Gastroesophageal sphincter (tissue), 3 donors: Measurements from ENCODE around the gene TMEM74B.

Experiments used
- EP300 ChIP-seq: sonication (generic); formaldehyde crosslinking; IDR thresholded peaks from one replicate; pipeline ENCODE4 v1.6.1; 2017; ENCODE audit warnings: antibody characterized with exemption, mild to moderate bottlenecking
- POLR2A ChIP-seq, 2 donors: fragments of 450-650 bp; IDR thresholded peaks; one replicate each; pipeline ENCODE4 v1.6.1; 2017; ENCODE audit warnings: antibody characterized with exemption in 2 of 2, mild to moderate bottlenecking in 2 of 2, moderate library complexity in 1 of 2
- POLR2AphosphoS5 ChIP-seq: sonication (generic); formaldehyde crosslinking; IDR thresholded peaks from one replicate; pipeline ENCODE4 v1.6.1; 2017; ENCODE audit warnings: antibody characterized with exemption
- TF ChIP-seq, protein P1 (sequence below), 4 experiments: fragments of 200-600 bp in 2 of 4; fragments of 450-650 bp in 2 of 4; sonication (generic) in 1 of 4; IDR thresholded peaks; one replicate each; pipeline ENCODE4 v1.5.1; 2017 to 2019; ENCODE audit warnings: antibody characterized with exemption in 4 of 4, mild to moderate bottlenecking in 2 of 4, moderate library complexity in 2 of 4

DNA sequence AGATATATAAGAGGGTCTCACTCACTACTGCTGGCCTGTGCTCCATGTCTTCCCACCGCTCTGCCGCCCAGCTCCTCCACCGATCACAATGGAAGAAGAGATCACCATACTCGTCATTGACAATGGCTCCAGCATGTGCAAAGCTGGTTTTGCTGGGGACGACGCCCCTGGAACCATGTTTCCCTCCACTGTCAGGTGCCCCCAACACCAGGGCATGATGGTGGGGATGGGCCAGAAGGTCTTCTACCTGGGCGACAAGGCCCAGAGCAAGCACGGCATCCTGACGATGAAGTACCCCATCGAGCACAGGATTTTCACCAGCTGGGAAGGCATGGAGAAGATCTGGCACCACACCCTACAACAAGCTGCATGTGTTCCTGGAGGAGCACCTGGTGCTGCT lies 24.3 kb downstream of the TMEM74B start:
- TF ChIP-seq, protein P1, sequence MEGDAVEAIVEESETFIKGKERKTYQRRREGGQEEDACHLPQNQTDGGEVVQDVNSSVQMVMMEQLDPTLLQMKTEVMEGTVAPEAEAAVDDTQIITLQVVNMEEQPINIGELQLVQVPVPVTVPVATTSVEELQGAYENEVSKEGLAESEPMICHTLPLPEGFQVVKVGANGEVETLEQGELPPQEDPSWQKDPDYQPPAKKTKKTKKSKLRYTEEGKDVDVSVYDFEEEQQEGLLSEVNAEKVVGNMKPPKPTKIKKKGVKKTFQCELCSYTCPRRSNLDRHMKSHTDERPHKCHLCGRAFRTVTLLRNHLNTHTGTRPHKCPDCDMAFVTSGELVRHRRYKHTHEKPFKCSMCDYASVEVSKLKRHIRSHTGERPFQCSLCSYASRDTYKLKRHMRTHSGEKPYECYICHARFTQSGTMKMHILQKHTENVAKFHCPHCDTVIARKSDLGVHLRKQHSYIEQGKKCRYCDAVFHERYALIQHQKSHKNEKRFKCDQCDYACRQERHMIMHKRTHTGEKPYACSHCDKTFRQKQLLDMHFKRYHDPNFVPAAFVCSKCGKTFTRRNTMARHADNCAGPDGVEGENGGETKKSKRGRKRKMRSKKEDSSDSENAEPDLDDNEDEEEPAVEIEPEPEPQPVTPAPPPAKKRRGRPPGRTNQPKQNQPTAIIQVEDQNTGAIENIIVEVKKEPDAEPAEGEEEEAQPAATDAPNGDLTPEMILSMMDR (IDR thresholded peaks at IDR 0.05) = no peak
- TF ChIP-seq EP300 = no peak
- no peak for TF ChIP-seq POLR2AphosphoS5
- no peak for TF ChIP-seq POLR2A (IDR thresholded peaks at IDR 0.05)
